Suppressor macrophage treated with lipopolysaccharide for 1 hour (primary cell): ENCODE measurements around the gene ABCD4.
"Not testable (repeated sequence)": the region's sequence is repeated elsewhere in the genome, so short reads cannot be mapped to it uniquely, and the experiment has no call there.

Experiments used
- DNase-seq, 3 donors: peaks; one replicate each; pipeline ENCODE4 v3.0.0-alpha.2; 2020 to 2022

Gene ABCD4

DNA sequence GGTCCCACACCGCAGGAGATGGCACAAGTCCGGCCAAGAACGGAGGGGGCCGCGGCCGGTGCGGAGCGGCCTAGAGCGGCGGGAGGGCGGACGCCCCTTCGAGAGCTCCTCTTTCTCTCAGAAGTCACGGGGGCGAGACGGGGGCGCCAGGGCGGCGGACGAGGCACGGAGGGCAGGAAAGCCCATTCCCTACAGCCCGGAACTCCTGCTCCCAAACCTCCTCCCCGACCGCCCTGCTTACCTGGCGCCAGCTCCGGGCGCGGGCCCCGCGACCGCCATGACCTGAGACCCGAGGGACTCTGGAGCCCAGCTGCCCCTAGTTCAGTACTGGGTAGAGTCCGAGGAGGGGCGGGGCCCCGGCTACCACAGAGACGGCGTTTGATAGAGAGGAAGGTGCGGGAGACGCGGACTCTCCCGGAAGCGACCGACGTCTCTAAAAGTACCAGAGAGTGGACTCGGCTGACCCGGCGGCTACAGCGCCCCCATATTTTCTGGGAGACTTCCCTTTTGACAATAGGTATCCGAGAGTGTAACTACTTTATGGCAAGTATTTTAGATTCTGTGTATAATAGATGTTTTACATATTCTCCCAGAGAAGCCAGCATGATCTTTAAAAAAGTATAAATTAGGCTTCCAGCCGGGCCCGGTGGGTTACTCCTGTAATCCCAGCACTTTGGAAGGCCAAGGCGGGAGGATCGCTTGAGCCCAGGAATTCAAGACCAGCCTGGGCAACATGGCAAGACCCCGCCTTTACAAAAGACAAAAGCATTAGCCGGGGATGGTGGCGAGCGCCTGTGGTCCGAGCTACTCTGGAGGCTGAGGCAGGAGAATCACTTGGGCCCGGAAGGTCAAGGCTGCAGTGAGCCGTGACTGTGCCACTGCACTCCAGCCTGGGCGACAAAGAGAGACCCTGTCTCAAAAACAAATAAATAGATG, at the start of gene ABCD4:
Gene ABCD4 (minus strand): TSS at position 301 of the 936 bp plus-strand sequence. CDS start 22 bp downstream, at position 279.
- peak; percentile 95 to 96 (median 96) for DNase-seq

GRCh38 chr14:74350928-74351323, 48.2 kb upstream of the ABCD4 start:
- no peak for DNase-seq

GRCh38 chr14:74350211-74350927, 47.6 kb upstream of the ABCD4 start:
- no peak for DNase-seq

DNA sequence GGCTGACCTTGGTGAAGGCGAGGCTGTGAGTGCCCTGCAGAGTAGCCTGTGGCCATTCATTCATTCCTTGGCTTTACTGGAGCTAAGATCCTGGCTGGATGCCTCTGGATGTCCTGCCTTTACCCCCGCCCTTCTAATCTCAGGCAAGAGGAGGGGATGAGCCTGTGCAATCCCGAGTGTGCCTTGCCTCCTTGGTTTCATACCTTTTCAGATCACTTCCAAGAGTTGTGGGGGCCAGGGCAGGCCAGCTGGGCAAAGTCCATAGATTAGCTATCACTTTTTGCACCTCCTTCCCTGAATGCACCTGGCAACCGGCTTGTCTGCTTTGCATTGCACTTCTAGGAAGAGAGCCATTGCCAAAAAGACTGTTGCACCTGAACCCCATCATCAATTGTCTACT, 47.0 kb upstream of the ABCD4 start:
- no peak for DNase-seq

DNA sequence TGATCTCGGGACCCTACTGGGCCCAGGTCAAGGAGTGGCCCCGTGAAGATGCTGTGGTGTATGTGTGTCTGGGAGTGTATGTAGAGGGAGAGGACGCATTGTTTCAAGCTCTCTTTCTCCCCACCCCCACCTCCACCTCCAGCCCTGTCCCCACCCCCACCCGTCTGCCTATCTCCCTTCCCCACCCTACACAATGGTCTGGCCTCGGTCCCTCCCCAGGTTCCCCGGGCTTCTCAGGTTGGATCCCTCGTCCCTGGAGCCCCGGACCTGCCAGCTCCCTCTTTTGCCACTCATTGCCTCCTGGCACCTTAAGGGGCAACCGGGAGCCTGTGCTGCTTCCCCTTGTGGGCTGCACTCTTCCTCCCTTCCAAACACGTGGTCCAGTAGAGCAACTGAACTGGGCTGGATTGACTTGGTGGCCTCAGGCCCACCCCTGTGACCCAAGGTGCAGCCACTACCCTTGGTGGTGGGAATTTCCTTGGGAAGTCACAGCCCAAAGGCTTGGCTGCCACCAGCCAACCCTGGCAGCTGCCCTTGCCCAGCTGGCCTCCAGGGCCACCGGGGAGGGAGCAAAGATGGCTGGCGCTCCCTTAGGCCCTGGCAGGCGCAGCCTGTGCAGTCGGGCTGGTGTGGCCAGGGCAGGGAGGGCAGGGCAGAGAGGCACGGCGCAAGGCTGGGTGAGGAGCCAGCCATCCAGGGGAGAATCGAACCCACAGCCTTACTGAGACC, 46.2 kb upstream of the ABCD4 start:
- DNase-seq = no peak

DNA sequence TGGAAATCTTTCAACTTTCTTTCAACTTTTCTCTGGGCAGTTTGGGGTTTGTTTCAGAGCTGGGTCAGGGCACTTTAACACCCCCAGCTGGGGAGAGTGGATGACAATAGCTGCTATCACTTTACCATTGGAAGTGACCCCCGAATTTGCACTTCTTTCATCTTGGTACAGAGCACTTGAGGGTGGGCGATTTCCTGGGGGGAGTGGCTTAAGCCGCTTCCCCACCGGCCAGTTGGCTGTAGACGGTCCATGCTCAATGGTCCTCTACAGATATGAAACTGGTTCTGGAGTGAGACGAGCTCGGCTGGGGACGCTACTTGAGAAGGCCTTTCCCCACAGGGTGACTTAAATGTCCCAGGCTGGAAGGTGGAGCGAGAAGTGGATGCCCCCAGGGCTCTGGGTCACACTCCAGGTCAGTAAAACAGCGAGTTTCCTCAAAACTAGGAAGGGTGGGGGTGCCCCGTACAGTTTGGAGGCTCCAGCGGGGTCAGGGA, 45.6 kb upstream of the ABCD4 start, which contains the start of gene VRTN:
Gene VRTN (plus strand): TSS at position 231 of the 494 bp plus-strand sequence. CDS start 8,313 bp downstream, outside the sequence.
- DNase-seq = no peak

DNA sequence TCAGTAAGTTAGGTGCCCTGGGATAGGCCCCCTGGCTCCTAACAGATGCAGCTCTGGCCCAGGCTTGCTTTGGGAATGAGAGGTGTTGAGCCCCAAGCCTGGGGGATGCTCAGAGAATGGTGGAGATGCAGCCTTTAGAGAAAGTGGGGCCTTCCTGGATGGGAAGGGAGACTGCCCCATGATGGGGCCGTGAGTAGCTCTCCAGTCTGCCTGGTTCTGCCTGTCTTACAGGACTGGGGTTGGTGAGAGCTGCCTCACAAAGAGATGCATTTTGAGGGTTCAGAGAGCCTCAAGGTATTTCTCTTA, 45.0 kb upstream of the ABCD4 start:
- no peak for DNase-seq

GRCh38 chr14:74347097-74347794, 44.5 kb upstream of the ABCD4 start:
- no peak for DNase-seq

GRCh38 chr14:74346341-74346740, 43.6 kb upstream of the ABCD4 start:
- DNase-seq = no peak

- no peak for DNase-seq
These were observed 31.2 kb upstream of the ABCD4 start for GRCh38 chr14:74333909-74334308.

DNA sequence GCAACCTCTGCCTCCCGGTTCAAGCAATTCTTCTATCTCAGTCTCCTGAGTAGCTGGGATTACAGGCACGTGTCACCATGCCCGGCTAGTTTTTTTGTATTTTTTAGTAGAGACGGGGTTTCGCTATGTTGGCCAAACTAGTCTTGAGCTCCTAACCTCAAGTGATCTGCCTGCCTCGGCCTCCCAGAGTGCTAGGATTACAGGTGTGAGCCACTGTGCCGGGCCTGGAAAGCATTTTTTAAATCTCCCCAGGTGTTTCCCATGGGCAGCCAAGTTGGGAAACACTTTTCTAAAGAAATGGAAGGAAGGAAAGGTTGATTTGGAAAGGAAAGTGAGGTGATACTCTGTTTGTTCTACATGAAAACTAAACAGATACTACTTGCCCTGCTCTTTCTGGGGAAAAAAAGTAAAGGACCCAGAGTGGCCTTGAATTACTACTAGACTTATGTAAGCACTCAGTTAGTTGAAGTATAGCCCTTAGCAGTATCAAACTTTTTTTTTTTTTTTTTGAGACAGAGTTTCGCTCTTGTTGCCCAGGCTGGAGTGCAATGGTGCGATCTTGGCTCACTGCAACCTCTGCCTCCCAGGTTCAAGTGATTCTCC, 27.3 kb upstream of the ABCD4 start:
- not testable (repeated sequence) for DNase-seq

- DNase-seq = no peak
These were observed 23.8 kb upstream of the ABCD4 start for GRCh38 chr14:74326369-74327152.

GRCh38 chr14:74325446-74325845, 22.7 kb upstream of the ABCD4 start:
- no peak for DNase-seq

- DNase-seq = peak; percentile 55 to 80 (median 68)
These were observed 22.2 kb upstream of the ABCD4 start for GRCh38 chr14:74324931-74325361.

GRCh38 chr14:74314576-74314975, 11.8 kb upstream of the ABCD4 start:
- DNase-seq = no peak

GRCh38 chr14:74313601-74314000, 10.9 kb upstream of the ABCD4 start:
- no peak for DNase-seq

DNA sequence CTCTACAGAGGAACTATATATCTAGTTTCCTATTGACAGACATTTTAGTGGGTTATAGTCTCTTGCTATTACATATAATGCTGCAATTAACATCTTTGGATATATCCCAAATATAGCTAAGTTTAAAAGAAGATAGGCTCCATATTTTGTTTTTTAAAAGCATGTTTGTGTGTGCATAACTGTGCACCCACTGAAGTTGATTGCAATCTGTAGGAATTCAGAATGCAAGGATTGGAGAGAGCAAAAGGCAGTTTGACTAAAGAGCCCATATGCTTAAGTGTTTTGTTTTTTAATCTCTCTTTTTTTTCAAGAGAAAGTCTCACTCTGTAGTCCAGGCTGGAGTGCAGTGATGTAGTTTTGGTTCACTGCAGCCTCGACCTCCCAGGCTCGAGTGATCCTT, 9.4 kb upstream of the ABCD4 start:
- no peak for DNase-seq

DNA sequence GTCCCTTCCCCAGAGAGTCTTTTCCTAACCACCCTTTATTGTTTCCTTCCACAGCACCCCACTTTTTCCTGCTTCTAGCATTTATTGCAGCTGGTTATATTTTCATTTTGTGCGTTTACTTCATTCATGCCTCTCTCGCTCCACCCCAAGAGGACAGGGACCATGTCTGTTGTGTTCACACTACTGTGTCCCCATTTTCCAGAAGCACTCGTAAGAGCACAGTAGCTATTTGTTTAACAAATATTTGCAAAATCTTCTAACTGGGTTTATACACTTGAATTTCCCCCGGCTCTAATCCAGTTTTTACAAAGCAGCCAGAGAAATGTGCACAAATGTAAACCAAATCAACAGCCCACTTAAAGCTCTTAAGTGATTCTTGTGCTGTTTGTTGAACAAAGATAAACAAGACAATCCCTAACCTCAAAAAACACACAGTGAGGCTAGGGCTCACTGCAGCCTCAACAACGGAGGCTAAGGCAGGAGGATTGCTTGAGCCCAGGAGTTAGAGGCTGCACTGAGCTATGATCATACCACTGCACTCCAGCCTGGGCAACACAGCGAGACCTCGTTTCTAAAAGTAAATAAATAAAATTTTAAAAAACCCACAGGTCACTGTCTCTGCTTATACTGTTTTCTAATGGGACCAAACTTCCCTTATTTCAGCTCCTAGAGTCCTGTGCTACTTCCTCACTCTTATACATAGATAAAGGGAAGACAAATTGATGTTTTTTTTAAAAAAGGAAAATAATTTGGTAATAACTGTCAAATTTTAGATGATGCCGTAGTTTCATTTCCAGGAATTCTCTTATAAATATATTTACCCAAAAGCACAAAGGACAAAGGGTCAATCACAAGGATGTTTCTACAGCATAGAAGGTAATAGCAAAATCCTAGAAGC, 6.6 kb upstream of the ABCD4 start:
- DNase-seq = peak; percentile 17 to 48 (median 35)

DNA sequence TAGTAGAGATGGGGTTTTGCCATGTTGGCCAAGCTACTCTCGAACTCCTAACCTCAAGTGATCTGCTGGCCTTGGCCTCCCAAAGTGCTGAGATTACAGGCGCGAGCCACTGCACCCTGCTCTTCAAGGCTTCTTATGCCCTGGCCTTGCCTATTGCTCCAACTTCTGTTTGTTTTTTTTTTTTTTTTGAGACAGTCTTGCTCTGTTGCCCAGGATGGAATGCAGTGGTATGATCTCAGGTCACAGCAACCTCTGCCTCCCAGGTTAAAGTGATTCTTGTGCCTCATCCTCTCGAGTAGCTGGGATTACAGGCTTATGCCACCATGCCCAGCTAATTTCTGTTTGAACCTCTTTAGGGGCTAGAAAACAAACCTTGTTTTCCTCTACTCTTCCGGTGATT, 6.0 kb upstream of the ABCD4 start:
- DNase-seq = no peak

DNA sequence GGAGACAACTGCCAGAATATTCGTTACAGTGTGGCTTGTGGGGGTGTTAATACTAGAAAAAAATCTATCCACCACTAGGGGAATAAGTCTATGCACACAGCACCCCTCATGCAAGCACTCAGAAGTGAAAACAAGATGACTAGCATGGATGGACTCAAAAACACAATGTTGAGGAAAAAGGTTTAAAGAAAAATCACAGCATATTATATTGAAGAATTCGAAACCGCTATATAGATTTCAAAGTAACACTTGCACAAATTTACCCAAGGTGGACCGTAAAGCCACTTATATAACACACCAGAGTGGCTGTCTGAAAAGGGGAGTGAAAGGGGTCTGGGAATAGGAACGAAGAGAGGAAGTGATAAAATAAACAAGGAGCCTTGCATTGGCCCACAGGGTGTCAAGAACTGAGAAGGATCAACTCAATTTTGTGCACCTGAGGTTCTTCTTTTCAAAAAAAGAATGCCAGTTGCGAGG, 544 bp downstream of the ABCD4 start:
- DNase-seq = peak; percentile 55 to 73 (median 72)
